Activated CD4-positive, alpha-beta memory T cell treated with anti-CD3 and anti-CD28 coated beads for 36 hours (primary cell): ENCODE measurements around the gene AHRR. TPM values are rescaled to one million over a fixed set of nuclear protein-coding genes. Genes with fewer than 3 reads are reported as not detected.
"Not testable (repeated sequence)": the region's sequence is repeated elsewhere in the genome, so short reads cannot be mapped to it uniquely, and the experiment has no call there.

Experiments used
- CTCF ChIA-PET: fragments of 350-600 bp; sonication (Branson Sonifier 250); formaldehyde crosslinking; loops from one replicate; lab custom pipeline; 2021; ENCODE audit warnings: antibody characterized with exemption, inconsistent platforms; lab: Charles Lee
- POLR2A ChIA-PET: fragments of 350-600 bp; sonication (Branson Sonifier 250); formaldehyde crosslinking; loops from one replicate; lab custom pipeline; 2021; ENCODE audit warnings: antibody characterized with exemption; lab: Charles Lee
- DNase-seq: peaks from one replicate; pipeline ENCODE4 v3.0.0-alpha.2; 2020
- H3K27ac Mint-ChIP-seq: one replicate; pipeline ENCODE4 v1.8.0; 2021; ENCODE audit warnings: mixed read lengths
- H3K27me3 Mint-ChIP-seq: one replicate; pipeline ENCODE4 v1.8.0; 2021; ENCODE audit warnings: mixed read lengths
- H3K36me3 Mint-ChIP-seq: one replicate; pipeline ENCODE4 v1.8.0; 2021; ENCODE audit warnings: mixed read lengths
- H3K4me1 Mint-ChIP-seq: one replicate; pipeline ENCODE4 v1.8.0; 2021; ENCODE audit warnings: low read depth, mixed read lengths
- H3K4me3 Mint-ChIP-seq: one replicate; pipeline ENCODE4 v1.8.0; 2021; ENCODE audit warnings: mild to moderate bottlenecking, mixed read lengths
- H3K9me3 Mint-ChIP-seq: one replicate; pipeline ENCODE4 v1.8.0; 2021; ENCODE audit warnings: mixed read lengths
- intact Hi-C: fragments of 100-400 bp; cut with micrococcal nuclease; formaldehyde crosslinking; loops from one replicate; pipeline ENCODE4 v1.15.1; 2023
- total RNA-seq, 2 experiments: library from RNA; stranded (reverse); gene quantifications; one replicate each; pipeline ENCODE4 v1.2.3, GENCODE V29; 2021

The AHRR gene
- total RNA-seq, 2 experiments from 2014 or later, result 16.7 to 16.8 TPM

GRCh38 chr5:407801-408268 is 86.3 kb downstream of the AHRR start:
- no peak for DNase-seq
- peaks cover 20% of the 10 kb centered on the region for H3K27me3 Mint-ChIP-seq
- POLR2A ChIA-PET, result no interaction called here
- H3K4me3 Mint-ChIP-seq, result no peak overlapping the region
- H3K36me3 Mint-ChIP-seq, result peaks cover 1% of the 10 kb centered on the region
- H3K27ac Mint-ChIP-seq, result no peak overlapping the region
- H3K4me1 Mint-ChIP-seq, result peaks cover 17% of the 10 kb centered on the region
- CTCF ChIA-PET, result no interaction called here
- no peaks in the 10 kb centered on the region for H3K9me3 Mint-ChIP-seq
- intact Hi-C loops, result no loop called here

GRCh38 chr5:410911-411517 is 89.5 kb downstream of the AHRR start:
- H3K4me3 Mint-ChIP-seq, result no peak overlapping the region
- peaks cover 11% of the 10 kb centered on the region for H3K27me3 Mint-ChIP-seq
- intact Hi-C loops, result no loop called here
- ChIA-PET CTCF (no interaction called here), POLR2A (no interaction called here)
- H3K4me1 Mint-ChIP-seq, result peaks cover 14% of the 10 kb centered on the region
- H3K36me3 Mint-ChIP-seq, result peaks cover 1% of the 10 kb centered on the region
- no peak for DNase-seq
- no peak overlapping the region for H3K27ac Mint-ChIP-seq
- no peaks in the 10 kb centered on the region for H3K9me3 Mint-ChIP-seq

GRCh38 chr5:411728-412127 is 90.2 kb downstream of the AHRR start:
- intact Hi-C loops, result no loop called here
- ChIA-PET CTCF (no interaction called here), POLR2A (no interaction called here)
- H3K27ac Mint-ChIP-seq, result no peak overlapping the region
- peak; percentile 59 for DNase-seq
- H3K36me3 Mint-ChIP-seq, result peaks cover 1% of the 10 kb centered on the region
- peaks cover 14% of the 10 kb centered on the region for H3K4me1 Mint-ChIP-seq
- peaks cover 10% of the 10 kb centered on the region for H3K27me3 Mint-ChIP-seq
- H3K4me3 Mint-ChIP-seq, result no peak overlapping the region
- H3K9me3 Mint-ChIP-seq, result no peaks in the 10 kb centered on the region

GRCh38 chr5:414991-415927 is 93.7 kb downstream of the AHRR start:
- H3K27me3 Mint-ChIP-seq, H3K27ac Mint-ChIP-seq, H3K9me3 Mint-ChIP-seq, H3K4me3 Mint-ChIP-seq, POLR2A ChIA-PET, DNase-seq, intact Hi-C loops, H3K36me3 Mint-ChIP-seq: not testable (repeated sequence)
- peaks cover 14% of the 10 kb centered on the region for H3K4me1 Mint-ChIP-seq
- CTCF ChIA-PET, result interaction anchor here (1.7 to 2.3 kb wide), 2 partner anchors 10 to 31 kb away, joined by 6 to 8 read pairs; no protein-coding TSS in a partner anchor

- no peak overlapping the region for H3K4me3 Mint-ChIP-seq
- CTCF ChIA-PET, result no interaction called here
- intact Hi-C loops, result no loop called here
- DNase-seq, result no peak
- no peaks in the 10 kb centered on the region for H3K9me3 Mint-ChIP-seq
- H3K27me3 Mint-ChIP-seq, result peaks cover 3% of the 10 kb centered on the region
- H3K4me1 Mint-ChIP-seq, result peaks cover 13% of the 10 kb centered on the region
- POLR2A ChIA-PET, result no interaction called here
- no peak overlapping the region for H3K27ac Mint-ChIP-seq
- H3K36me3 Mint-ChIP-seq, result no peaks in the 10 kb centered on the region
Observed at GRCh38 chr5:415928-416635, 94.6 kb downstream of the AHRR start.

GRCh38 chr5:416636-416960 is 95.1 kb downstream of the AHRR start:
- peaks cover 8% of the 10 kb centered on the region for H3K4me1 Mint-ChIP-seq
- H3K9me3 Mint-ChIP-seq, result no peaks in the 10 kb centered on the region
- DNase-seq, result no peak
- no peak overlapping the region for H3K4me3 Mint-ChIP-seq
- ChIA-PET CTCF (no interaction called here), POLR2A (no interaction called here)
- H3K27ac Mint-ChIP-seq, result no peak overlapping the region
- H3K27me3 Mint-ChIP-seq, result peaks cover 2% of the 10 kb centered on the region
- no peaks in the 10 kb centered on the region for H3K36me3 Mint-ChIP-seq
- intact Hi-C loops, result no loop called here

GRCh38 chr5:417301-418161 is 96.0 kb downstream of the AHRR start:
- intact Hi-C loops, result no loop called here
- Mint-ChIP-seq H3K27me3 (peaks cover 2% of the 10 kb centered on the region), H3K36me3 (no peaks in the 10 kb centered on the region), H3K27ac (no peak overlapping the region), H3K4me1 (no peaks in the 10 kb centered on the region), H3K9me3 (no peaks in the 10 kb centered on the region), H3K4me3 (no peak overlapping the region)
- DNase-seq, result no peak
- ChIA-PET CTCF (interaction anchor here (1.0 kb wide), 1 partner anchor 100 kb away, joined by 3 read pairs; no protein-coding TSS in a partner anchor), POLR2A (no interaction called here)

GRCh38 chr5:418162-419121 is 96.9 kb downstream of the AHRR start:
- intact Hi-C loops, result no loop called here
- Mint-ChIP-seq H3K27ac (no peak overlapping the region), H3K27me3 (no peaks in the 10 kb centered on the region), H3K4me1 (no peaks in the 10 kb centered on the region), H3K9me3 (no peaks in the 10 kb centered on the region), H3K4me3 (no peak overlapping the region), H3K36me3 (no peaks in the 10 kb centered on the region)
- POLR2A ChIA-PET, result interaction anchor here (0.6 kb wide), 2 partner anchors 33 to 230 kb away, joined by 3 to 4 read pairs; no protein-coding TSS in a partner anchor
- DNase-seq, result no peak
- CTCF ChIA-PET, result interaction anchor here (1.0 kb wide), 1 partner anchor 101 kb away, joined by 3 read pairs; no protein-coding TSS in a partner anchor

- Mint-ChIP-seq H3K9me3 (no peaks in the 10 kb centered on the region), H3K4me1 (no peaks in the 10 kb centered on the region), H3K4me3 (no peak overlapping the region), H3K27me3 (no peaks in the 10 kb centered on the region), H3K27ac (no peak overlapping the region), H3K36me3 (no peaks in the 10 kb centered on the region)
- ChIA-PET POLR2A (no interaction called here), CTCF (no interaction called here)
- DNase-seq, result no peak
- intact Hi-C loops, result no loop called here
Observed at GRCh38 chr5:419970-420369, 98.5 kb downstream of the AHRR start.

- Mint-ChIP-seq H3K9me3 (no peaks in the 10 kb centered on the region), H3K36me3 (no peaks in the 10 kb centered on the region), H3K27ac (no peak overlapping the region), H3K4me3 (no peak overlapping the region), H3K4me1 (no peaks in the 10 kb centered on the region), H3K27me3 (peaks cover 1% of the 10 kb centered on the region)
- DNase-seq, result no peak
- intact Hi-C loops, result no loop called here
- POLR2A ChIA-PET, result no interaction called here
- CTCF ChIA-PET, result no interaction called here
Observed at GRCh38 chr5:420632-421286, 99.2 kb downstream of the AHRR start.
